Activated CD8-positive, alpha-beta T cell treated with anti-CD3 and anti-CD28 coated beads for 36 hours (primary cell): Measurements from ENCODE around the gene ARHGAP40. TPM values are rescaled to one million over a fixed set of nuclear protein-coding genes. Genes with fewer than 3 reads are reported as not detected.

Experiments used
- ATAC-seq: fragments of 200-7000 bp; cut with Tn5 transposase; one replicate; pipeline ENCODE4 v1.10.0; 2021; ENCODE audit warnings: mild to moderate bottlenecking, moderate library complexity
- CTCF ChIA-PET: fragments of 350-600 bp; sonication (Branson Sonifier 250); formaldehyde crosslinking; loops from one replicate; lab custom pipeline; 2021; ENCODE audit warnings: antibody characterized with exemption; lab: Charles Lee
- POLR2A ChIA-PET: fragments of 350-600 bp; sonication (Branson Sonifier 250); formaldehyde crosslinking; loops from one replicate; lab custom pipeline; 2021; ENCODE audit warnings: antibody characterized with exemption; lab: Charles Lee
- DNase-seq: peaks from one replicate; pipeline ENCODE4 v3.0.0-alpha.2; 2020
- H3K27ac Mint-ChIP-seq: one replicate; pipeline ENCODE4 v1.8.0; 2021; ENCODE audit warnings: mild to moderate bottlenecking, mixed read lengths
- H3K27me3 Mint-ChIP-seq: one replicate; pipeline ENCODE4 v1.8.0; 2021; ENCODE audit warnings: mixed read lengths
- H3K36me3 Mint-ChIP-seq: one replicate; pipeline ENCODE4 v1.8.0; 2021; ENCODE audit warnings: low read depth, mixed read lengths
- H3K4me1 Mint-ChIP-seq: one replicate; pipeline ENCODE4 v1.8.0; 2021; ENCODE audit warnings: low read depth, mixed read lengths
- H3K4me3 Mint-ChIP-seq: one replicate; pipeline ENCODE4 v1.8.0; 2021; ENCODE audit warnings: mild to moderate bottlenecking, moderate library complexity, mixed read lengths
- H3K9me3 Mint-ChIP-seq: one replicate; pipeline ENCODE4 v1.8.0; 2021; ENCODE audit warnings: mixed read lengths
- CTCF ChIP-seq: fragments of 200-600 bp; IDR thresholded peaks from one replicate; pipeline ENCODE4 v1.8.0; 2022; ENCODE audit warnings: antibody characterized with exemption, mild to moderate bottlenecking
- intact Hi-C: fragments of 100-400 bp; cut with micrococcal nuclease; formaldehyde crosslinking; loops from one replicate; pipeline ENCODE4 v1.10.0; 2022
- total RNA-seq, 2 experiments: library from RNA; stranded (reverse); gene quantifications; one replicate each; pipeline ENCODE4 v1.2.3, GENCODE V29; 2021

Gene ARHGAP40
- total RNA-seq, 2 experiments from 2014 or later = not detected

- no peak overlapping the region for H3K27ac Mint-ChIP-seq
- ATAC-seq (no peak), DNase-seq (no peak)
- H3K4me1 Mint-ChIP-seq = peaks cover 7% of the 10 kb centered on the region
- H3K4me3 Mint-ChIP-seq = no peak overlapping the region
- no peaks in the 10 kb centered on the region for H3K9me3 Mint-ChIP-seq
- ChIA-PET CTCF (no interaction called here), POLR2A (no interaction called here)
- H3K36me3 Mint-ChIP-seq = no peaks in the 10 kb centered on the region
- intact Hi-C loops = no loop called here
- TF ChIP-seq CTCF = no peak
- H3K27me3 Mint-ChIP-seq = peaks cover 45% of the 10 kb centered on the region
These were observed 69.6 kb downstream of the ARHGAP40 start for GRCh38 chr20:38671186-38671585.

- intact Hi-C loops = no loop called here
- Mint-ChIP-seq H3K36me3 (no peaks in the 10 kb centered on the region), H3K27ac (no peak overlapping the region), H3K4me3 (no peak overlapping the region), H3K4me1 (peaks cover 7% of the 10 kb centered on the region), H3K9me3 (no peaks in the 10 kb centered on the region), H3K27me3 (peaks cover 45% of the 10 kb centered on the region)
- ATAC-seq (no peak), DNase-seq (no peak)
- ChIA-PET CTCF (no interaction called here), POLR2A (no interaction called here)
- TF ChIP-seq CTCF = no peak
These were observed 70.2 kb downstream of the ARHGAP40 start for GRCh38 chr20:38671701-38672292.

GRCh38 chr20:38672504-38672903 lies 70.9 kb downstream of the ARHGAP40 start:
- CTCF ChIA-PET = interaction anchor here (2.3 kb wide), 1 partner anchor 13 kb away, joined by 20 read pairs; no protein-coding TSS in a partner anchor
- TF ChIP-seq CTCF = no peak
- peaks cover 7% of the 10 kb centered on the region for H3K4me1 Mint-ChIP-seq
- peaks cover 44% of the 10 kb centered on the region for H3K27me3 Mint-ChIP-seq
- no peak overlapping the region for H3K27ac Mint-ChIP-seq
- POLR2A ChIA-PET = no interaction called here
- intact Hi-C loops = no loop called here
- no peaks in the 10 kb centered on the region for H3K9me3 Mint-ChIP-seq
- no peak overlapping the region for H3K4me3 Mint-ChIP-seq
- no peak for DNase-seq
- ATAC-seq = no peak
- H3K36me3 Mint-ChIP-seq = no peaks in the 10 kb centered on the region

GRCh38 chr20:38673261-38673660 lies 71.7 kb downstream of the ARHGAP40 start:
- intact Hi-C loops = no loop called here
- H3K27me3 Mint-ChIP-seq = peaks cover 39% of the 10 kb centered on the region
- no peaks in the 10 kb centered on the region for H3K36me3 Mint-ChIP-seq
- peaks cover 7% of the 10 kb centered on the region for H3K4me1 Mint-ChIP-seq
- H3K9me3 Mint-ChIP-seq = no peaks in the 10 kb centered on the region
- no peak for TF ChIP-seq CTCF
- H3K27ac Mint-ChIP-seq = no peak overlapping the region
- DNase-seq (no peak), ATAC-seq (no peak)
- H3K4me3 Mint-ChIP-seq = peak overlapping the region; percentile 75
- CTCF ChIA-PET = interaction anchor here (2.3 kb wide), 1 partner anchor 14 kb away, joined by 20 read pairs; no protein-coding TSS in a partner anchor
- POLR2A ChIA-PET = no interaction called here

- intact Hi-C loops = no loop called here
- H3K27me3 Mint-ChIP-seq = peaks cover 38% of the 10 kb centered on the region
- peaks cover 7% of the 10 kb centered on the region for H3K4me1 Mint-ChIP-seq
- DNase-seq = peak; percentile 35
- no peaks in the 10 kb centered on the region for H3K36me3 Mint-ChIP-seq
- TF ChIP-seq CTCF = no peak
- ChIA-PET POLR2A (interaction anchor here (0.6 to 0.8 kb wide), 2 partner anchors 15 to 51 kb away, joined by 3 read pairs; no protein-coding TSS in a partner anchor), CTCF (interaction anchor here (0.8 to 2.3 kb wide), 3 partner anchors 15 to 116 kb away, joined by 3 to 20 read pairs (median 3); no protein-coding TSS in a partner anchor)
- H3K27ac Mint-ChIP-seq = no peak overlapping the region
- peak; percentile 57 for ATAC-seq
- H3K4me3 Mint-ChIP-seq = peak overlapping the region; percentile 75
- H3K9me3 Mint-ChIP-seq = no peaks in the 10 kb centered on the region
These were observed 72.1 kb downstream of the ARHGAP40 start for GRCh38 chr20:38673725-38674091.
